ENCODE measurements around the gene MUC3A.
"Not testable (repeated sequence)": the region's sequence is repeated elsewhere in the genome, so short reads cannot be mapped to it uniquely, and the experiment has no call there.

MUC3A gene, protein sequence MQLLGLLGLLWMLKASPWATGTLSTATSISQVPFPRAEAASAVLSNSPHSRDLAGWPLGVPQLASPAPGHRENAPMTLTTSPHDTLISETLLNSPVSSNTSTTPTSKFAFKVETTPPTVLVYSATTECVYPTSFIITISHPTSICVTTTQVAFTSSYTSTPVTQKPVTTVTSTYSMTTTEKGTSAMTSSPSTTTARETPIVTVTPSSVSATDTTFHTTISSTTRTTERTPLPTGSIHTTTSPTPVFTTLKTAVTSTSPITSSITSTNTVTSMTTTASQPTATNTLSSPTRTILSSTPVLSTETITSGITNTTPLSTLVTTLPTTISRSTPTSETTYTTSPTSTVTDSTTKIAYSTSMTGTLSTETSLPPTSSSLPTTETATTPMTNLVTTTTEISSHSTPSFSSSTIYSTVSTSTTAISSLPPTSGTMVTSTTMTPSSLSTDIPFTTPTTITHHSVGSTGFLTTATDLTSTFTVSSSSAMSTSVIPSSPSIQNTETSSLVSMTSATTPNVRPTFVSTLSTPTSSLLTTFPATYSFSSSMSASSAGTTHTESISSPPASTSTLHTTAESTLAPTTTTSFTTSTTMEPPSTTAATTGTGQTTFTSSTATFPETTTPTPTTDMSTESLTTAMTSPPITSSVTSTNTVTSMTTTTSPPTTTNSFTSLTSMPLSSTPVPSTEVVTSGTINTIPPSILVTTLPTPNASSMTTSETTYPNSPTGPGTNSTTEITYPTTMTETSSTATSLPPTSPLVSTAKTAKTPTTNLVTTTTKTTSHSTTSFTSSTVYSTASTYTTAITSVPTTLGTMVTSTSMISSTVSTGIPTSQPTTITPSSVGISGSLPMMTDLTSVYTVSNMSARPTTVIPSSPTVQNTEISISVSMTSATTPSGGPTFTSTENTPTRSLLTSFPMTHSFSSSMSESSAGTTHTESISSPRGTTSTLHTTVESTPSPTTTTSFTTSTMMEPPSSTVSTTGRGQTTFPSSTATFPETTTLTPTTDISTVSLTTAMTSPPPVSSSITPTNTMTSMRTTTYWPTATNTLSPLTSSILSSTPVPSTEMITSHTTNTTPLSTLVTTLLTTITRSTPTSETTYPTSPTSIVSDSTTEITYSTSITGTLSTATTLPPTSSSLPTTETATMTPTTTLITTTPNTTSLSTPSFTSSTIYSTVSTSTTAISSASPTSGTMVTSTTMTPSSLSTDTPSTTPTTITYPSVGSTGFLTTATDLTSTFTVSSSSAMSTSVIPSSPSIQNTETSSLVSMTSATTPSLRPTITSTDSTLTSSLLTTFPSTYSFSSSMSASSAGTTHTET (N-terminal part only)

DNA sequence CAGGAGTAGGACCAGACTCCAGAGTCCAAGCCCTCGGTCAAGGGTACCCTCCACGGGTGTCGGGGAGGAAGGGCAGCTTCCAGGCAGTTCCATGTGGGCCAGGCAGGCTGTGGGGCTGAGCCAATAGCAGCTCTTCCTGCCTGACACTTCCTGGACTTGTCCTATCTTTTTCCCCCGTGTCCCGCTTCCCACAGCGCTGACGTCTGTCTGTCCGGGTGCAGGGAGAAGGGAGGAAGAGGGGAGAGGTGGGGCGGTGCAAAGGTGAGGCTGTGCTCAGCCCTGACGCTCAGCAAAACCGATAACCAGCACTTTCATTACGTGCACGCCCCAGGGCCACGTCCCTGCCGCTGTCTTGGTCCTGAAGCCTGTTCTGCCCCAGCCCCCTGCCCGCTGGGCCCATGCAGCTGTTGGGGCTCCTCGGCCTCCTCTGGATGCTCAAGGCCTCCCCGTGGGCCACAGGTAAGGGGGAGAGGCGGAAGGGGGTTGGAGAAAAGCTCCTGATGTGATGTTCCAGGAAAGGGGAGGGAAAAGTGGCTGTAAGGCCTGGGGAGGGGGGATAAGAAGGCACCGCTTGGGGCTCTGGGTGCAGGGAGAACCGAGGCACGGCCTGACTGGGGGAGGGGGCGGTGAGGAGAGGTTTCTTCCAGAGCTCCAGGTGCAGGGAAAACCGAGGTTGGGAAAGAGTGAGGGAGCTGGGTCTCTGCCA lies at the start of gene MUC3A:
Gene MUC3A, plus strand, starts transcription at position 308 of the 706 bp plus-strand sequence. Its CDS starts 91 bp downstream, at position 399.
- no peak for DNase-seq

DNA sequence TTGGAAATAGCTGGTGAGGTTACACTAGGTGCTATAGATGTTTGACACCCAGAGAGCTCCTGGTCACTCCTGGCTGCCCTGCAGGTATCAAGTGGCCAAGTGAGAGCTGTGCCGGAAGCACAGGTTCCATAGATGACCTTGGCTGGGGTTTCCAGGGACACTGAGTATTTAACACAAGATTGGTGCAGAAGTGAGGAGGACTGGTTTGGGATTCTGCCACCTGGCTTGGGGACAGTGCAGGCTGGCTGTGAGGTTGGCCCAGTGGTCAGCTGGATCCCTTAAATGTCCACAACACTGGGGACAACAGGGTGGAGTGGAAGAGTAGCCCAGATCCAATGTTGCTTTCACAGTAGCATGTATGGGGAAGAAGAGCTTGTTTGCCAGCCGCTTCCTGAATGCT lies 48.4 kb upstream of the MUC3A start:
- DNase-seq = no peak

DNA sequence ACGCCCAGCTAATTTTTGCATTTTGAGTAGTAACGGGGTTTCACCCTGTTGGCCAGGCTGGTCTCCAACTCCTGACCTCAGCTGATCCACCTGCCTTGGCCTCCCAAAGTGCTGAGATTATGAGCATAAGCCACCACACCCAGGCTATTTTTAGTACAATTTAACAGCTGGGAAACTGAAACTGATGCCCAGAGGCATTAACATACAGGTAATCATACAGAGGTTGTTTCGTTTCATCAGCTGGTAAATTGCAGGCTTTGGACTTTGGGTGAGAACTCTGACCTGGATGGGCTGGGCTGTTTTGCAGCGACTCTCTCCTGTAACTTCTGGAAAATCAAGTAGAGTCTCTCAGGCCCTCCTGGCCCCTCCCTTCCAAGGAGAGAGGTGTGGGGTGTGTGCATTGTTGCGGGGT lies 47.4 kb upstream of the MUC3A start:
- DNase-seq = no peak

DNA sequence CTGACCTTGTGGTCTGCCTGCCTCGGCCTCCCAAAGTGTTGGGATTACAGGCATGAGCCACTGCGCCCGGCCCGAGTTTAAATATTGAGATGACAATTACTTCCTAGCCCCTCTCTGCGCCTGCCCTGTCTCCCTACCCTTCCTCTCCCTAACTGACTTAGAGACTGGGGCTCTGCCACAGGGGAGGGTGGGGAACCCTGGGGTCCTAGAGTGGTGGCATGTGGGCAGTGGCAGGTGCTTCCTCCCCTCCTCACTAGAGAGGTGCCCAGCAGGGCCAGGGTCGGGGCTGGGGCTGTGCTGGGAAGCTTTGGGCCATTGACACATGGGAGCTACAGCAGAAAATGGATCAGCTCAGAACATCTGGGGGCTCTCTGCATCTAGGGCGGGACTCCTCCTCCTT lies 46.7 kb upstream of the MUC3A start:
- no peak for DNase-seq

DNA sequence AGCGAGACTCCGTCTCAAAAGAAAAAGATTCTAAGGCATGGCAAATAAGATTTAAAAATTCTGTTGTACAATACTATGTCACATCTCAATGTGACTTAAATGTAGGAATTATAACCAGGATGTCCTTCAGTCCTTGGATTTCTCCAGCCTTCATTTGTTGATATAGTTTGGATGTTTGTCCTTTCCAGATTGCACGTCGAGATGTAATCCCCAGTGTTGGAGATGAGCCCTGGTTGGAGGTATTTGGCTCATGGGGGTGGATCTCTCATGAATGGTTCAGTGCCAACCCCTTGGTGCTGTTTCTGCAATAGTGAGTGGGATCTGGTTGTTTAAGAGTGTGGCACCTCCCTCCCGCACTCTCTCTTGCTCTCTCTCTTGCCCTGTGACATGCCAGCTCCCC lies 40.8 kb upstream of the MUC3A start:
- no peak for DNase-seq

DNA sequence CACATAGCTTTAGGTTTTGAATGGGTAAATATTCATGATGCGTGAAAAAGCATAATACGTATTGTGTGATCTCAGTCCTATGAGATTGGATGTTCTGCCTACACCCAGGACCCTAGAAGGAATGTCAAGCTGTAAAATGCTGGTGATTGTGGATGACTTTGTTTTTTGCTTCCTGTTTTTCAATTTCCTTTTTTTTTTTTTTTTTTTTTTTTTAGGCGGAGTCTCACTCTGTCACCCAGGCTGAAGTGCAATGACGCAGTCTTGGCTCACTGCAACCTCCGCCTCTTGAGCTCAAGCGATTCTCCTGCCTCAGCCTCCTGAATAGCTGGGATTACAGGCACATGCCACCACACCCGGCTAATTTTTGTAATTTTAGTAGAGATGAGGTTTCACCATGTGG lies 38.9 kb upstream of the MUC3A start:
- peak in 1 of 2 donors; percentile 40 for DNase-seq

DNA sequence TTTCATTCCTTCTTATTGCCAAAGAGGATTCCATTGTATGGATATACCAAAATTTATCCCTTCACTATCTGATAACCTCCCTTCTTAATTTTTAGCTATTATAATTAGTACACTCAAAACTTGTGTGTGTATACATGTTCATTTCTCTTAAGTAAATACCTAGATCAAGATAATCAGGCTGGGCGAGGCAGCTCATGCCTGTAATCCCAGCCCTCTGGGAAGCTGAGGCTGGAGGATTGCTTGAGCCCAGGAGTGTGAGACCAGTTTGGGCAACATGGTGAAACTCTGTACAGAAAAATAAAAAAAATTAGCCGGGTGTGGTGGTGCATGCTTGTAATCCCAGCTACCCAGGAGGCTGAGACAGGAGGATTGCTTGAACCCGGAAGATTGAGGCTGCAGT lies 37.9 kb upstream of the MUC3A start:
- DNase-seq = no peak

DNA sequence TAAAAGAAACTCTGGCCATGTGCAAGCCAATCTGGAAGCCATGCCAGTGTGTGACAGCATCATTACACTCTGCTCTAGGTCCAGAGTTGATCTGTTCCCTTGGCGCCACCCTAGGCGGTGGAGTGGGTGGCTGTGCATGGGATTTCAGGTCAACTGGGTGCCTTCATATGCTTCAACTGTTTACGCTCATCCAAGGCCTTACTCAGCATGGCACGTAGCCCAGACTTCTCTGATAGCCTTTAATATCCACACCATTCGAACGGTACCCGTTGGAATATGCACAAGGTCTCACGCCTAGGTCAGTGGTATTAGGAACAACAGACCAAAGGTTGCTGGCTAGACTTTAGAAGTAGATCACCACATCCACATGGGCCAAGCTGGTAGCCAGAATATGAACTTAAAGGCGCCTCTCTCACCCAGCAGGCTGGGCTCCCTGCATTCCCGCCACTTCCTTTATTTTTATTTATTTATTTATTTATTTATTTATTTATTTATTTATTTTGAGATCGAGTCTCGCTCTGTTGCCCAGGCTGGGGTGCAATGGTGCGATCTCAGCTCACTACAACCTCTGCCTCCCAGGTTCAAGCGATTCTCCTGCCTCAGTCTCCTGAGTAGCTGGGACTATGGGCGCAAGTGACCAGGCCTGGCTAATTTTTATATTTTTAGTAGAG lies 35.0 kb upstream of the MUC3A start:
- DNase-seq = no peak

DNA sequence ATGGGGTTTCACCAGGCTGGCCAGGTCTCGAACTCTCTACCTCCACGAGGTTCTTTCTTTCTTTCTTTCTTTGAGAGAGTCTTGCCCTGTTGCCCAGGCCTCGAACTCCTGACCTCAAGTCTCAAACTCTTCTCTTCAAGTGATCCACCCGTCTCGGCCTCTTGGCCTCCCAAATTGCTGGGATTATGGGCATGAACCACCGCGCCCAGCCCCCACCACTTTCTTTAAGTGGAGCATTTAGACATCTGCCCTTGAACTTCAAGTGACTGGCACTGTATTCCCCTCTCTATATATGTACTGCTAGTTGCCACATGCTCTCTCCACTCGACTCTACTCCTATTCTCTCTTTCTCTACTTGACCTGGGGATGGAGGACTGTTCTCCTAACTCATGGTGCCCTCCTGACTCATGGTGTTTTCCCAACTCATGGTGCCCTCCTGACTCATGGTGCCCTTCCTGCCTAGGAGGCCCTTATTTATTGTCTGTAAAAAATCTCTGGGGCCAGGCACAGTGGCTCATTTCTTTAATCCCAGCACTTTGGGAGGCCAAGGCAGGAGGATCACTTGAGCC lies 34.4 kb upstream of the MUC3A start:
- peak in 1 of 2 donors; percentile 39 for DNase-seq

DNA sequence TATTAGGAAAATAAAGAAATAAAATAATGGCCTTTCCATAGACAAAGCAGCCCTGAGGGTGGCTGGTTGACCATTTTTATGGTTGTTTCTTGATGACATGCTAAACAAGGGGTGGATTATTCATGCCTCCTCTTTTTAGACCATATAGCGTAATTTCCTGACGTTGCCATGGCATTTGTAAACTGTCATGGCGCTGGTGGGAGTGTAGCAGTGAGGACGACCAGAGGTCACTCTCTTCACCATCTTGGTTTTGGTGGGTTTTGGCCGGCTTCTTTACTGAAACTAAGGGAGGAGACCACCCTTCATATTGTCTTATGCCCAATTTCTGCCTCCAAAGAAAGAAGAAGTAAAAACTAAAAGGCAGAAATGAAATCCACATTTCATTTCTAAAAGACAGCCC lies 30.0 kb upstream of the MUC3A start:
- not testable (repeated sequence) for DNase-seq

DNA sequence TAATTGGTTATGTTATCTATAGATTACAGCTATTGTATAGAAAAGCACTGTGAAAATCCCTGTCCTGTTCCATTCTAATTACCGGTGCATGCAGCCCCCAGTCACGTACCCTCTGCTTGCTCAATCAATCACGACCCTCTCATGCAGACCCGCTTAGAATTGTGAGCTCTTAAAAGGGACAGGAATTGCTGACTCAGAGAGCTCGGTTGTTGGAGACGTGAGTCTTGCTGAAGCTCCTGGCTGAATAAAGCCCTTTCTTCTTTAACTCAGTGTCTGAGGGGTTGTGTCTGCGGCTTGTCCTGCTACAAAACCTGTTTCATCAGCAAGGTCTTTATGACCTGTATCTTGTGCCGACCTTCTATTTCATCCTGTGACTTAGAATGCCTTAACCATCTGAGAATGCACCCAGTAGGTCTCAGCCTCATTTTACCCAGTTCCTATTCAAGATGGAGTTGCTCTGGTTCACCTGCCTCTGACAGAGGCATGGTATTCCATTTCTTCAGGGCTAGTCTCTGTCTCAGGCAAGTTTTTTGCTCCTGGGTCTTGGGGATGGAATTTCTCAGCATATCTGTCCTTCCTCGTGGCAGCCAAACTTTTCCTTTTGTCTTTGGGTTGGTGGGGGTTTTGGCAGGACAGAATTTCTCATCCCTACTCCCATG lies 29.4 kb upstream of the MUC3A start:
- not testable (repeated sequence) for DNase-seq

DNA sequence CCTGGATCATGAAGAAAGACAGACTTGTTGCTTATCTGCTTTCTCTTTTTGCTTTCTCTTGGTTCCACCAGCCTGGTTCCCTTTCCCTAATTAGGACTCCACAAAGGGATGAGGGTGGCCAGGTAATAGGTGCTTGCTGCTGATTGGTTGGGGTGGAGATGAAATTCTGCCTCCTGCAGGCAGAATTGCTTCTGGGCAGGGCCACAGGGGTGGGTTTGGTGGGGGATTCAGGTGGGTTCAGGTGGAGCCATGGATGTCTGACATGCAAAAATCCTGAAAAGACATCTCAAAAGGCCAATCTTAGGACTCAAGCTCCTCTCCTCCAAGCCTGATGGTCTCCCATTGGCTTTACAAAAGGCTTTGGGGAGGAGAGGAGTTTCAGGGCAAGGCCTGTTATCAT lies 28.3 kb upstream of the MUC3A start:
- DNase-seq = no peak

DNA sequence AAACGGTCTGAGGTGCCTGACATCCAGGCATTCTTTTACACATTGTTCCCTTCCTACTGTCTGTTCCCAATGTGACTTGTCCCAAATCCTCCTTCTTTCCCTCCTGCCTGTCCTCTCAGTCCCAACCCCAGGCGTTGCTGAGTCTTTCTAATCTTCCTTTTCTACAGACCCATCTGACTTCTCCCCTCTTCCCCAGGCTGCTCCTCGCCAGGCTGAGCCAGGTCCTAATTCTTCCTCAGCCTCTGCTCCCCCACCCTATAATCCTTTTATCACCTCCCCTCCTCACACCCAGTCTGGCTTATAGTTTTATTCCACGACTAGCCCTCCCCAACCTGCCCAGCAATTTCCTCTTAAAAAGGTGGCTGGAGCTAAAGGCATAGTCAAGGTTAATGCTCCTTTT lies 25.7 kb upstream of the MUC3A start:
- DNase-seq = not testable (repeated sequence)

DNA sequence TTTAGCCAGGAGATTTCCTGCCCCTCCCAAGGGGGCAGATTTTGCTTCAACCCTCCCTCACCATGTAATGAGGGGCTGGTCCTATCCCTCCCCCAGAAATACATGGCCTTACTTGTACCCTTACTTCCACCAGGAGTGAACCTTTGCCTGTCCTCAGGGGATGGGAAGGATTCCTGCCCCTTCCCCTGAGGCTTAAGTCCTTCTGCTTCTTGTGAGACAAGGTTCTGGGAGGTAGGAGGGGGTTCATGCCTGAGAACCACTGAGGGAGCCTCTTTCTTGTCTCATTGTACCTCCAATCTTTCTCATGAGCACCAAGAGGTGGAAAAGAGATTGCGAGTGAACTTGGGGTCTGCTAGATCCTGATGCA lies 19.5 kb upstream of the MUC3A start:
- DNase-seq = no peak

DNA sequence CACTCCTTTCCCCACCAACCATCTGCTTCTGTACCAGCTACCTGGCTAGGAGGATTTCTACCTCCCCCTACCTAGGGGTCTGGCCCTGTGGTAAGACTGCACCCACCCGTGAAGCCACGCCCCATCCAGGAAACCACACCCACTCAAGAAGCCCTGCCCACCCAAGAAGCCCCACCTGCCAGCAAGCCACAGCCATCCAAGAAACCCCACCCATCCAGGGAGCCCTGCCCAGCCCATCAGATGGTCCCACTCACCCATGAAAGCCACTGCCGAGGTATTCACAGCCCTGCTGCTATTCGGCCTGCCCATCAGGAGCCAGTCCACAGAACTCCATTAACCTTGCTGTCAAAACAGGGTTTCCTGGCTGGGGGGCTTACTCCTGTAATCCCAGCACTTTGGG lies 15.6 kb upstream of the MUC3A start:
- DNase-seq = no peak

DNA sequence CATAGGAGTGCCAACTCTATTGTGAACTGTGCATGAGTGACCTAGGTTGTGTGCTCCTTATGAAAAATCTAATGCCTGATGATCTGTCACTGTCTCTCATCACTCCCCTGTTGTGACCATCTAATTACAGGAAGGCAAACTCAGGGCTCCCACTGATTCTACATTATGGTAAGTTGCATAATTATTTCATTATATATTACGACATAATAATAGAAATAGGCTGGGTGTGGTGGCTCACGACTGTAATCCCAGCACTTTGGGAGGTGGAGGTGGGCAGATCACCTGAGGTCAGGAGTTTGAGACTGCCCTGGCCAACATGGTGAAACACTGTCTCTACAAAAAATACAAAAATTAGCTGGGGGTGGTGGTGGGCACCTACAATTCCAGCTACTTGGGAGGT lies 14.0 kb upstream of the MUC3A start:
- not testable (repeated sequence) for DNase-seq

DNA sequence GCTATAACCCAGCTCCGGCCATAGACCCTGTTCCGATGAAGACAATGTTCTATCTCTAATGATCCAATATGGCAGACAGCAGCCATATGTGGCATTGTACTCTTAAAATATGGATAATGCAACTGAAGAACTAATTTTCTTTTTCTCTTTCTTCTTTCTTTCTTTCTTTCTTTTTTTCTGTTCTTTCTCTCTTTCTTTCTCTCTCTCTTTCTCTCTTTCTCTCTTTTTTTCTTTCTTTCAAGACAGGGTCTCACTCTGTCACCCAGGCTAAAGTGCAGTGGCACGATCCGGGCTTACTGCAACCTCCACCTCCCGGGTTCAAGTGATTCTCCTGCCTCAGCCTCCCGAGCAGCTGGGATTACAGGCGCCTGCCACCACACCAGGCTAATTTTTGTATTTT lies 13.2 kb upstream of the MUC3A start:
- DNase-seq = not testable (repeated sequence)

DNA sequence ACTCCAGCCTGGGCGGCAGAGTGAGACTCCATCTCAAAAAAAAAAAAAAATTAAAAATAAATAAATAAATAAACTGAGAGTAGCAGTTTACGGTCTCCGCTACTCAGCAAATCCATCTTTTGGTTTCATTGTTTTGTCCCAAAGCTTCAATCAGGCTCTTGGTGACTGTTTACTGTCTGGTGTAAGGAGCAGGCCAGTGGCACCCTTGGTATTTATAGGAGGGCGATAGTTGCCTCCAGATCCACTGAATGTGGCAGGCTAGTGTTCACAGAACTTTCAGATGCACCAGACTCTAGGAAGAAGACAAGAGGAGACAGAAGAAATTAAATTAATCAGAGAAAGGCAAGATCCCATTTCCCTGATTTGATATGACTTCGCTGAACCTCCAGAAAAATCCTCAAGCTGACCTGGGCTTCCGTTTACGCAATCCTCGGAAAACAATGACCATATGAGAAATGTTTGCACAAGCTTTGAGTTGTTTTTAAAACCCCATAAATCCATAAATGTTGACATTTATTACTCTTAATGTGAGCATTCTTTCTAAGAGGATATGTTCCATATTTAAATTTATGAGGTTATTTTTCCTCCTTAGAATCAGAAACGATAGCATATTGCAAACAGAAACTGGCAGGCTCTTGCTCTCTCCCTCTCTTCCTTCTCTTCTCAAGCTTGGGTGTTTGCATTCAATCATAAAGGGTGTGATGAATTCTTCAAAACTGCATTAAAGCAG lies 7.1 kb upstream of the MUC3A start:
- no peak for DNase-seq

DNA sequence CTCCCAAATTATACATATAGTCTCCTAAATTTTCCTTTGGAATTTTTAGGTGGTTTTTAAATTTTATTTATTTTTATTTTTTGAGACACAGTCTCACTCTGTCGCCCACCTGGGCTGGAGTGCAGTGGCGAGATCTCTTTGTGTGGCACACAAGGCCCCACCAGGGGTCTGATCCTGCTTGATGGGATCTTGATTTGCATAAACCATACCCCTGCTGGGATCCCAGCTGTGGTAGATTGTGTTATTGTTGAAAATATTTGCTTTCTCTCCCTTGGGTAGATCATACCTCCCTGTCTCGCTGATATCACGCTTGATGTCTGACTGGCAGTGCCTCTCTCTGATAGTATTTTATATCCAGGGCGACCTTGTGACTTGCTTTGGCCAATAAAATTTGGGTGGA lies 5.6 kb upstream of the MUC3A start:
- no peak for DNase-seq

DNA sequence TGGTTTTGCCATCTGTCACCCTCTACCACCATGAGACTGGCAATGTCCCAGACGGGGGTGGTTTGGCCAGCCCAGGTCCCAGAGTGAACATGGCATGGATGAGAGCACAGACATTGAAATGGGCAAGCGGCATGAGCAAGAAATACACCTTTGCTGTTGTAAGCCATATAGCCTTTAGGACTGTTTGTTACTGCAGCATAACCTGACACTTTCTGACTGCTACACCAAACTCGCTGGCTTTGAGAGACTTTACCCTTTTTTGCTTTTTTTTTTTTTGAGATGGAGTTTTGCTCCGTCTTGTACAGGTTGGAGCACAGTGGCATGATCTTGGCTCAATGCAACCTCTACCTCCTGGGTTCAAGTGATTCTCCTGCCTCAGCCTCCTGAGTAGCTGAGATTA lies 5.2 kb upstream of the MUC3A start:
- DNase-seq = no peak
